Neural cell (in vitro differentiated cells): ENCODE data around the gene MTHFD2. TPM values are rescaled to one million over a fixed set of nuclear protein-coding genes. Genes with fewer than 3 reads are reported as not detected.
A peak's percentile ranks its signal among the peaks of the same experiment; 100 is the strongest.

ENCODE experiments used
- H2AFZ ChIP-seq: fragments of 200-600, 300-800 bp; sonication (generic), shearing (Covaris generic); 2 replicates; pipeline ENCODE4 v1.6.0; 2014; ENCODE audit warnings: low read depth, mild to moderate bottlenecking, antibody characterized with exemption, low read length, moderate library complexity
- H3F3A ChIP-seq: fragments of 200-600 bp; shearing (Covaris generic); 2 replicates; pipeline ENCODE4 v1.6.1; 2016; ENCODE audit warnings: mild to moderate bottlenecking, moderate library complexity, mixed read lengths, antibody characterized with exemption, low read length; ENCODE audit not compliant: insufficient read depth, poor library complexity, severe bottlenecking
- H3K27ac ChIP-seq: fragments of 200-600, 300-800 bp; sonication (generic), shearing (Covaris generic); 2 replicates; pipeline ENCODE4 v1.5.1; 2014; ENCODE audit warnings: mild to moderate bottlenecking, low read length, moderate library complexity
- H3K27me3 ChIP-seq: fragments of 300-800, 200-600 bp; sonication (generic), shearing (Covaris generic); 2 replicates; pipeline ENCODE4 v1.6.0; 2014; ENCODE audit warnings: mild to moderate bottlenecking, low read depth, low read length, moderate library complexity; ENCODE audit not compliant: insufficient read depth
- H3K36me3 ChIP-seq: fragments of 300-800, 200-600 bp; sonication (generic), shearing (Covaris generic); 2 replicates; pipeline ENCODE4 v1.5.1; 2014; ENCODE audit warnings: mild to moderate bottlenecking, antibody characterized with exemption, low read length, moderate library complexity; ENCODE audit not compliant: insufficient read depth
- H3K4me2 ChIP-seq: fragments of 300-800, 200-600 bp; sonication (generic), shearing (Covaris generic); 2 replicates; pipeline ENCODE4 v1.6.0; 2014; ENCODE audit warnings: mild to moderate bottlenecking, low read length
- H3K4me3 ChIP-seq: fragments of 300-800, 200-600 bp; sonication (generic), shearing (Covaris generic); 2 replicates; pipeline ENCODE4 v1.5.1; 2014; ENCODE audit warnings: mild to moderate bottlenecking, low read length, moderate library complexity
- H3K79me2 ChIP-seq: fragments of 200-600 bp; shearing (Covaris generic); replicated peaks from 2 replicates; pipeline ENCODE4 v1.6.0; 2014; ENCODE audit warnings: mild to moderate bottlenecking, low read length, moderate library complexity; ENCODE audit not compliant: insufficient read depth
- H3K9ac ChIP-seq: fragments of 300-800, 200-600 bp; sonication (generic), shearing (Covaris generic); 2 replicates; pipeline ENCODE4 v1.6.1; 2016; ENCODE audit warnings: mild to moderate bottlenecking, low read length, mixed read lengths
- H3K9me2 ChIP-seq: fragments of 200-600 bp; shearing (Covaris generic); 2 replicates; pipeline ENCODE4 v1.6.1; 2016; ENCODE audit warnings: mild to moderate bottlenecking, low read length, mixed read lengths; ENCODE audit not compliant: insufficient read depth
- H3K9me3 ChIP-seq: fragments of 200-600, 300-800 bp; sonication (generic), shearing (Covaris generic); 2 replicates; pipeline ENCODE4 v1.6.1; 2016; ENCODE audit warnings: mild to moderate bottlenecking, mixed run types, low read length, moderate library complexity, mixed read lengths
- H4K20me1 ChIP-seq: fragments of 200-600 bp; shearing (Covaris generic); 2 replicates; pipeline ENCODE4 v1.6.1; 2016; ENCODE audit warnings: mild to moderate bottlenecking, mixed run types; ENCODE audit not compliant: insufficient read depth
- CTCF ChIP-seq: fragments of 450-650 bp; IDR thresholded peaks from 2 replicates; pipeline ENCODE4 v1.5.1; 2014; ENCODE audit warnings: antibody characterized with exemption, mild to moderate bottlenecking, moderate library complexity; ENCODE audit not compliant: poor library complexity, severe bottlenecking
- EP300 ChIP-seq: fragments of 450-650 bp; conservative IDR thresholded peaks from 2 replicates; pipeline ENCODE4 v1.6.1; 2014; ENCODE audit warnings: antibody characterized with exemption, mild to moderate bottlenecking, moderate library complexity; ENCODE audit not compliant: poor library complexity, severe bottlenecking
- EZH2 ChIP-seq: fragments of 200-600, 300-800 bp; shearing (Covaris generic), sonication (generic); IDR thresholded peaks from 2 replicates; pipeline ENCODE4 v1.6.1; 2014; ENCODE audit warnings: antibody characterized with exemption, low read length, borderline replicate concordance, mild to moderate bottlenecking; ENCODE audit not compliant: insufficient read depth, poor library complexity, severe bottlenecking
- MXI1 ChIP-seq: fragments of 450-650 bp; conservative IDR thresholded peaks from 2 replicates; pipeline ENCODE4 v1.6.1; 2014; ENCODE audit warnings: antibody characterized with exemption, mild to moderate bottlenecking; ENCODE audit not compliant: poor library complexity, severe bottlenecking
- POLR2AphosphoS5 ChIP-seq: IDR thresholded peaks from 2 replicates; pipeline ENCODE4 v1.6.1; 2012
- RAD21 ChIP-seq: fragments of 450-650 bp; conservative IDR thresholded peaks from 2 replicates; pipeline ENCODE4 v1.6.1; 2014; ENCODE audit warnings: antibody characterized with exemption, mild to moderate bottlenecking, moderate library complexity
- REST ChIP-seq: IDR thresholded peaks from 2 replicates; pipeline ENCODE4 v1.6.1; 2012; ENCODE audit warnings: borderline replicate concordance
- SMC3 ChIP-seq: fragments of 450-650 bp; conservative IDR thresholded peaks from 2 replicates; pipeline ENCODE4 v1.6.1; 2014; ENCODE audit warnings: antibody characterized with exemption, mild to moderate bottlenecking, moderate library complexity; ENCODE audit not compliant: poor library complexity
- TAF1 ChIP-seq: IDR thresholded peaks from 2 replicates; pipeline ENCODE4 v1.6.1; 2012; ENCODE audit warnings: low read depth
- polyA plus RNA-seq: library from polyadenylated mRNA; depleted of rRNA; stranded (reverse); fragments of >200 nt; gene quantifications from 2 replicates; pipeline ENCODE4 v1.2.3, GENCODE V29; 2014

The MTHFD2 gene
- polyA plus RNA-seq, 1 donor from 2014 or later = 26.3 TPM

- Histone ChIP-seq H3K79me2 (no peaks in the 10 kb centered on the region), H3K4me3 (peak overlapping the region; percentile 31), H3K9ac (no peak overlapping the region), H3K9me3 (no peaks in the 10 kb centered on the region), H3K27ac (no peak overlapping the region), H4K20me1 (no peaks in the 10 kb centered on the region), H3F3A (no peaks in the 10 kb centered on the region), H3K9me2 (no peaks in the 10 kb centered on the region), H3K4me2 (no peak overlapping the region), H2AFZ (no peak overlapping the region), H3K27me3 (no peaks in the 10 kb centered on the region), H3K36me3 (no peaks in the 10 kb centered on the region)
- peak; percentile 16 for TF ChIP-seq EP300
- TF ChIP-seq REST = no peak
These were observed 51.1 kb downstream of the MTHFD2 start for GRCh38 chr2:74249406-74250122.

- TF ChIP-seq RAD21 (peak; percentile 76), MXI1 (no peak), CTCF (peak; percentile 80), SMC3 (peak; percentile 88)
- H4K20me1 ChIP-seq = no peaks in the 10 kb centered on the region
- H3K4me3 ChIP-seq = no peak overlapping the region
- H3K79me2 ChIP-seq = no peaks in the 10 kb centered on the region
- no peaks in the 10 kb centered on the region for H3K27me3 ChIP-seq
- H3K36me3 ChIP-seq = no peaks in the 10 kb centered on the region
- no peaks in the 10 kb centered on the region for H3K9me3 ChIP-seq
- H3K27ac ChIP-seq = no peak overlapping the region
- H3K4me2 ChIP-seq = no peak overlapping the region
- no peaks in the 10 kb centered on the region for H3K9me2 ChIP-seq
- no peak overlapping the region for H2AFZ ChIP-seq
- no peaks in the 10 kb centered on the region for H3F3A ChIP-seq
- no peak overlapping the region for H3K9ac ChIP-seq
These were observed 51.8 kb downstream of the MTHFD2 start for GRCh38 chr2:74250189-74250631.

- H3K79me2 ChIP-seq = no peaks in the 10 kb centered on the region
- H3K4me3 ChIP-seq = no peak overlapping the region
- no peak overlapping the region for H3K27ac ChIP-seq
- H3K9me2 ChIP-seq = no peaks in the 10 kb centered on the region
- no peaks in the 10 kb centered on the region for H3K36me3 ChIP-seq
- TF ChIP-seq EZH2 (no peak), MXI1 (no peak), RAD21 (no peak), EP300 (no peak), TAF1 (no peak), SMC3 (no peak), REST (no peak), POLR2AphosphoS5 (no peak), CTCF (no peak)
- no peak overlapping the region for H3K9ac ChIP-seq
- no peak overlapping the region for H3K4me2 ChIP-seq
- H4K20me1 ChIP-seq = no peaks in the 10 kb centered on the region
- H3F3A ChIP-seq = no peaks in the 10 kb centered on the region
- no peaks in the 10 kb centered on the region for H3K27me3 ChIP-seq
- H2AFZ ChIP-seq = no peak overlapping the region
- no peaks in the 10 kb centered on the region for H3K9me3 ChIP-seq
These were observed 53.6 kb downstream of the MTHFD2 start for GRCh38 chr2:74252036-74252435.
